ENCODE data around the gene UBE2J2. TPM values are rescaled to one million over a fixed set of nuclear protein-coding genes. Genes with fewer than 3 reads are reported as not detected.

UBE2J2 gene
- total and polyA plus RNA-seq, 2 of the 13 experiments (the other 11 are each of a cell fraction or from before 2014, with no cell fraction given): 25.4 to 29.4 TPM

- TF ChIP-seq ZNF580 (CRISPR knock-in tag; IDR thresholded peaks at IDR 0.05; ENCODE audit: borderline replicate concordance, low read depth): no peak
- TF ChIP-seq ARNT (IDR thresholded peaks at IDR 0.05): no peak
- no peak for TF ChIP-seq ZNF224 (CRISPR knock-in tag; IDR thresholded peaks at IDR 0.05)
- TF ChIP-seq KLF11 (CRISPR knock-in tag; IDR thresholded peaks at IDR 0.05): no peak
- TF ChIP-seq ZNF597 (CRISPR knock-in tag; IDR thresholded peaks at IDR 0.05): no peak
- no peak for TF ChIP-seq RFX3 (CRISPR knock-in tag; IDR thresholded peaks at IDR 0.05)
- no peak for TF ChIP-seq CSRNP2 (CRISPR knock-in tag; conservative IDR thresholded peaks at IDR 0.05; ENCODE audit: low read depth)
- no peak for TF ChIP-seq ZNF17 (CRISPR knock-in tag; IDR thresholded peaks at IDR 0.05)
- no peak for TF ChIP-seq ZNF383 (CRISPR knock-in tag; IDR thresholded peaks at IDR 0.05; ENCODE audit: borderline replicate concordance)
- peak; percentile 90 for TF ChIP-seq HNRNPL (IDR thresholded peaks at IDR 0.05; ENCODE audit: low read depth, low read length)
- no peak for TF ChIP-seq SUZ12 (IDR thresholded peaks at IDR 0.05; ENCODE audit: low read depth, low read length)
- TF ChIP-seq ZKSCAN8 (CRISPR knock-in tag; IDR thresholded peaks at IDR 0.05; ENCODE audit: borderline replicate concordance): no peak
- no peak for TF ChIP-seq MZF1 (CRISPR knock-in tag; IDR thresholded peaks at IDR 0.05; ENCODE audit: borderline replicate concordance)
- TF ChIP-seq ZNF251 (CRISPR knock-in tag; IDR thresholded peaks at IDR 0.05): no peak
- TF ChIP-seq ZBED4 (CRISPR knock-in tag; IDR thresholded peaks at IDR 0.05; ENCODE audit: borderline replicate concordance): peak; percentile 54; the same call in 1 of the 2 replicates
- peak; percentile 99 for TF ChIP-seq NR2F6 (IDR thresholded peaks at IDR 0.05)
- peak; percentile 99 for TF ChIP-seq NR2F6 (CRISPR knock-in tag; IDR thresholded peaks at IDR 0.05)
- no peak for TF ChIP-seq RNF219 (CRISPR knock-in tag; IDR thresholded peaks at IDR 0.05)
Observed at GRCh38 chr1:1239614-1240347, 33.9 kb downstream of the UBE2J2 start (continued).

Measured in HepG2 (cell line).